Adipose tissue (tissue), 3 donors: Measurements from ENCODE around the gene UBE3C. TPM values are rescaled to one million over a fixed set of nuclear protein-coding genes. Genes with fewer than 3 reads are reported as not detected.
"Not testable (repeated sequence)": the region's sequence is repeated elsewhere in the genome, so short reads cannot be mapped to it uniquely, and the experiment has no call there.

Source experiments
- H3K27ac ChIP-seq: one replicate; pipeline ENCODE4 v1.5.1; 2013; ENCODE audit warnings: low read depth, low read length
- WGBS, 3 donors: extraction: QIAGEN DNeasy Blood & Tissue Kit; methylation state at CpG; one replicate each; pipeline ENCODE4 v1.1.7; 2013; 5-methylcytosine and 5-hydroxymethylcytosine counted together
- polyA plus RNA-seq, 3 donors: library from polyadenylated mRNA; stranded (reverse); fragments of 200-250 nt; gene quantifications; one replicate each; pipeline ENCODE4 v1.2.3, GENCODE V29; 2013
- donor health status: healthy with polysubstance abuse.
- donor health status: Bipolar disorder and iron deficiency.
- donor health status: healthy.

UBE3C gene
- polyA plus RNA-seq: 10 to 100 TPM; 15.6 to 33.2 (median 27.6) TPM

GRCh38 chr7:157138424-157139110 is at the start of gene UBE3C:
UBE3C (plus strand) TSS chr7:157138926; CDS start chr7:157139273, 347 bp downstream.
- WGBS, 3 donors: 1 to 2% (median 2%) methylated on average over 65 to 80 of the region's 80 CpGs
- H3K27ac ChIP-seq: peak within 1 kb of the TSS; percentile 52

GRCh38 chr7:157089100-157089610 is 49.6 kb upstream of the UBE3C start:
- 33 to 50% (median 41%) methylated on average over 15 of the region's 15 CpGs for WGBS, 3 donors
- no peak overlapping the region for H3K27ac ChIP-seq

- H3K27ac ChIP-seq: no peak overlapping the region
- 80 to 92% (median 88%) methylated on average over 23 to 25 of the region's 25 CpGs for WGBS, 3 donors
Observed at GRCh38 chr7:157090485-157091165, 48.1 kb upstream of the UBE3C start.

GRCh38 chr7:157096286-157097055 is 42.3 kb upstream of the UBE3C start:
- 44 to 69% (median 47%) methylated on average over 26 of the region's 26 CpGs for WGBS, 3 donors
- no peak overlapping the region for H3K27ac ChIP-seq

- H3K27ac ChIP-seq: no peak overlapping the region
- WGBS, 3 donors: 39 to 45% (median 45%) methylated on average over 10 of the region's 10 CpGs
Observed at GRCh38 chr7:157097056-157097329, 41.7 kb upstream of the UBE3C start.

- WGBS, 3 donors: 55 to 71% (median 60%) methylated on average over 6 of the region's 6 CpGs
Observed at GRCh38 chr7:157097569-157097968, 41.2 kb upstream of the UBE3C start.

GRCh38 chr7:157100005-157100404 is 38.7 kb upstream of the UBE3C start:
- WGBS, 3 donors: 90 to 97% (median 93%) methylated on average over 3 of the region's 3 CpGs
- not testable (repeated sequence) for H3K27ac ChIP-seq

More at GRCh38 chr7:157097569-157097968, 41.2 kb upstream of the UBE3C start:
- no peak overlapping the region for H3K27ac ChIP-seq

GRCh38 chr7:157103641-157104040 is 35.1 kb upstream of the UBE3C start:
- not testable (repeated sequence) for H3K27ac ChIP-seq
- 78 to 83% (median 83%) methylated on average over 1 to 2 of the region's 2 CpGs for WGBS, 3 donors

- no peak overlapping the region for H3K27ac ChIP-seq
- WGBS, 3 donors: 76 to 90% (median 87%) methylated on average over 9 of the region's 9 CpGs
Observed at GRCh38 chr7:157111311-157111710, 27.4 kb upstream of the UBE3C start.

- 86 to 94% (median 92%) methylated on average over 8 of the region's 8 CpGs for WGBS, 3 donors
- H3K27ac ChIP-seq: no peak overlapping the region
Observed at GRCh38 chr7:157112706-157113105, 26.0 kb upstream of the UBE3C start.

- 56 to 76% (median 61%) methylated on average over 2 of the region's 2 CpGs for WGBS, 3 donors
Observed at GRCh38 chr7:157113607-157114006, 25.1 kb upstream of the UBE3C start.

GRCh38 chr7:157116762-157117161 is 22.0 kb upstream of the UBE3C start:
- 86 to 95% (median 92%) methylated on average over 5 of the region's 5 CpGs for WGBS, 3 donors
- H3K27ac ChIP-seq: no peak overlapping the region

More at GRCh38 chr7:157113607-157114006, 25.1 kb upstream of the UBE3C start:
- no peak overlapping the region for H3K27ac ChIP-seq

GRCh38 chr7:157117796-157118195 is 20.9 kb upstream of the UBE3C start:
- WGBS, 3 donors: 95 to 97% (median 97%) methylated on average over 2 of the region's 2 CpGs
- no peak overlapping the region for H3K27ac ChIP-seq

GRCh38 chr7:157120181-157120580 is 18.5 kb upstream of the UBE3C start:
- WGBS, 3 donors: 88 to 91% (median 89%) methylated on average over 14 of the region's 14 CpGs

GRCh38 chr7:157121184-157121715 is 17.5 kb upstream of the UBE3C start:
- no peak overlapping the region for H3K27ac ChIP-seq
- 91 to 93% (median 92%) methylated on average over 17 to 18 of the region's 18 CpGs for WGBS, 3 donors

More at GRCh38 chr7:157120181-157120580, 18.5 kb upstream of the UBE3C start:
- no peak overlapping the region for H3K27ac ChIP-seq

- WGBS, 3 donors: 79 to 85% (median 84%) methylated on average over 12 of the region's 12 CpGs
- H3K27ac ChIP-seq: no peak overlapping the region
Observed at GRCh38 chr7:157122800-157123495, 15.8 kb upstream of the UBE3C start.

GRCh38 chr7:157124690-157125089 is 14.0 kb upstream of the UBE3C start:
- WGBS, 3 donors: 79 to 84% (median 82%) methylated on average over 15 of the region's 15 CpGs
- no peak overlapping the region for H3K27ac ChIP-seq
